ENCODE data around the gene SLC5A10.

DNA sequence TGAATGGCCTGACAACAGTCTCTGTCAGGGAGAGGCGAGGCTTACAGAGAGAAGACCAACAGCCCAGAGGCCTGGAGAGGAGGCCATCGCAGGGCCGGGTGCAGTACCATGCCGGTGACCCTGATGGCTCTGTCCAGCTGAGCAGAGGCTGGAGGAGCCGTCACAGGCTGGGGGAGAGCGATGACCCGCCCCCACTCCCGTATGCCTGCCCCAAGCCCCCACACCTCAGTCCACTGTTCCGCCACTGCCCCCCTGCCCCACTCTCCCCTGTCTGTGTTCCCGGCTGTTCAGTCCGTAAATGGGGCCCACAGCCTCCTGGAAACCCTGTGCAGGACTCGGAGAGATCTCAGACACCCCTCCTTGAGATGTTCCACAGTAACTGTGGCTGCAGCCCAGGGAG, 65.4 kb downstream of the SLC5A10 start:
- TF ChIP-seq, protein P1, sequence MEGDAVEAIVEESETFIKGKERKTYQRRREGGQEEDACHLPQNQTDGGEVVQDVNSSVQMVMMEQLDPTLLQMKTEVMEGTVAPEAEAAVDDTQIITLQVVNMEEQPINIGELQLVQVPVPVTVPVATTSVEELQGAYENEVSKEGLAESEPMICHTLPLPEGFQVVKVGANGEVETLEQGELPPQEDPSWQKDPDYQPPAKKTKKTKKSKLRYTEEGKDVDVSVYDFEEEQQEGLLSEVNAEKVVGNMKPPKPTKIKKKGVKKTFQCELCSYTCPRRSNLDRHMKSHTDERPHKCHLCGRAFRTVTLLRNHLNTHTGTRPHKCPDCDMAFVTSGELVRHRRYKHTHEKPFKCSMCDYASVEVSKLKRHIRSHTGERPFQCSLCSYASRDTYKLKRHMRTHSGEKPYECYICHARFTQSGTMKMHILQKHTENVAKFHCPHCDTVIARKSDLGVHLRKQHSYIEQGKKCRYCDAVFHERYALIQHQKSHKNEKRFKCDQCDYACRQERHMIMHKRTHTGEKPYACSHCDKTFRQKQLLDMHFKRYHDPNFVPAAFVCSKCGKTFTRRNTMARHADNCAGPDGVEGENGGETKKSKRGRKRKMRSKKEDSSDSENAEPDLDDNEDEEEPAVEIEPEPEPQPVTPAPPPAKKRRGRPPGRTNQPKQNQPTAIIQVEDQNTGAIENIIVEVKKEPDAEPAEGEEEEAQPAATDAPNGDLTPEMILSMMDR (conservative IDR thresholded peaks at IDR 0.05): no peak
- TF ChIP-seq EZH2 (IDR thresholded peaks at IDR 0.05; ENCODE audit: low read depth): no peak
